GM12873 (cell line): ENCODE data around the gene IQSEC1.

Source experiments
- TF ChIP-seq, protein P1 (sequence below): IDR thresholded peaks from 2 replicates; pipeline ENCODE4 v1.5.1; 2012; ENCODE audit warnings: low read depth, mild to moderate bottlenecking, moderate library complexity, low read length, control low read depth; ENCODE audit not compliant: insufficient read depth; ENCODE audit errors: missing control alignments

IQSEC1 gene

DNA sequence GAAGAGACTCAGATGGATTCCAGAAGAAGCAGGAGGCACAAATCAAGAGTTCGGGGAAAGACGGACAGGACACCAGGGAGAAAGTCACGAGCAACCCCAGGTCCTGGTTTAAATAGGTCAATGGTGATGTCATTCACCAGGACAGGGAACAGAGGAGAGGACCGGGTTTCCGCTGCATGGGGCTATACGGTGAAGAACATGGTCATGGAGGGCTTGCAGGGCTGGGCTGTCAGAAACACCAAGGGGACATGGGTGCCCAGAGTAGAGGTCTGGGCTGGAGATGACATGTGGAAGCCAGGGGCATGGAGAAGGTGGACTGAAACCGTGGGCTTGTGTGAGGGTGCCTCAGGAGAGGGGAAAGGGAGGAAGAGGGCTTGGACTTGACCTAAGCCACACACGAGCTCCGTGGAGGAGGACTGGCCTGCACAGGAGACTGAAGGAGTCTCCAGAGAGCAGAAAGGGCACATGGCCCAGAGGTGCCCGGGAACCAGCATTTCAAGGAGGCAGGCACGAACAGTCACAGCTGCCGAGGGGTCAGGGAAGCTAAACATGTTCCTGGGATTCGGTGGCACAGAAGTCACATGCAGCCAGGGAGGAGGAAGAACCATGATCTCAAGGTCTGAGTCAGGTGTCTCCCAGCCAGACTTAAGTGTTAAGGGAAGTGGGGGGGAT is 177.7 kb downstream of the IQSEC1 start:
- TF ChIP-seq, protein P1, sequence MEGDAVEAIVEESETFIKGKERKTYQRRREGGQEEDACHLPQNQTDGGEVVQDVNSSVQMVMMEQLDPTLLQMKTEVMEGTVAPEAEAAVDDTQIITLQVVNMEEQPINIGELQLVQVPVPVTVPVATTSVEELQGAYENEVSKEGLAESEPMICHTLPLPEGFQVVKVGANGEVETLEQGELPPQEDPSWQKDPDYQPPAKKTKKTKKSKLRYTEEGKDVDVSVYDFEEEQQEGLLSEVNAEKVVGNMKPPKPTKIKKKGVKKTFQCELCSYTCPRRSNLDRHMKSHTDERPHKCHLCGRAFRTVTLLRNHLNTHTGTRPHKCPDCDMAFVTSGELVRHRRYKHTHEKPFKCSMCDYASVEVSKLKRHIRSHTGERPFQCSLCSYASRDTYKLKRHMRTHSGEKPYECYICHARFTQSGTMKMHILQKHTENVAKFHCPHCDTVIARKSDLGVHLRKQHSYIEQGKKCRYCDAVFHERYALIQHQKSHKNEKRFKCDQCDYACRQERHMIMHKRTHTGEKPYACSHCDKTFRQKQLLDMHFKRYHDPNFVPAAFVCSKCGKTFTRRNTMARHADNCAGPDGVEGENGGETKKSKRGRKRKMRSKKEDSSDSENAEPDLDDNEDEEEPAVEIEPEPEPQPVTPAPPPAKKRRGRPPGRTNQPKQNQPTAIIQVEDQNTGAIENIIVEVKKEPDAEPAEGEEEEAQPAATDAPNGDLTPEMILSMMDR, result no peak

GRCh38 chr3:12894629-12895028 is 178.6 kb downstream of the IQSEC1 start:
- TF ChIP-seq, protein P1, result no peak

- TF ChIP-seq, protein P1, result no peak
Observed at GRCh38 chr3:12893852-12894251, 179.4 kb downstream of the IQSEC1 start.

- TF ChIP-seq, protein P1, result no peak
Observed at GRCh38 chr3:12893247-12893646, 180.0 kb downstream of the IQSEC1 start.

GRCh38 chr3:12892840-12893189 is 180.4 kb downstream of the IQSEC1 start:
- TF ChIP-seq, protein P1, result no peak

GRCh38 chr3:12891985-12892839 is 181.0 kb downstream of the IQSEC1 start:
- TF ChIP-seq, protein P1, result peak; percentile 92

DNA sequence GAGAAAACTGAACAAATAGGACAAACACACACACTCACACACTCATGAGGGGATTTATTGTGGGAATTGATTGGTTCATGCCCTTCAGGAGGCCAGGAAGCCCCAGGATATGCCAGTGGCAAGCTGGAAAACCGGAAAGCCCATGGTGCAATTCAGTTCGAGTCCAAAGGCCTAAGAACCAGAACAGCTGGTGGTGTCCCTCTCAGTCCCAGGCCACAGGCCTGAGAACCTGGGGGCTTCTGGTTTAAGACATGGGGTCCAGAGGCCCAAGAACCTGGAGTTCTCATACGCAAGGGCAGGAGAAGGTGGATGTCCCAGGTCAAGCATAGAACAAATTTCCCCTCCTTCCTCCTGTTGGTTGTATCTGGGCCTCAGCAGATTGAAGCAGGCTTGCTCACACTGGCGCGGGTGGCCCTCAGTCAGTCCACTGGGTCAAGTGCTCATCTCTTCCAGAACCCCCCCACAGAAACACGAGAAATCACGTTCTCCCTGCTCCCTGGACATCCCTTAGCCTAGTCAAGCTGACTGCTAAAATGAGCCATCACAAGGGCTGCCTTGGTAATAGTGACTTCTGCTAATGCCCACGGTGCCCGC is 181.7 kb downstream of the IQSEC1 start:
- TF ChIP-seq, protein P1, result no peak
